MM.1S (cell line): ENCODE data around the gene SH3RF3.

Source experiments
- CTCF ChIP-seq: fragments of 300-600 bp; sonication (generic); IDR thresholded peaks from 2 replicates; pipeline ENCODE4 v1.5.1; 2016; ENCODE audit warnings: antibody characterized with exemption, low read length, mixed read lengths
- EZH2 ChIP-seq: fragments of 300-600 bp; sonication (generic); optimal IDR thresholded peaks from 2 replicates; pipeline ENCODE3; 2017; ENCODE audit warnings: low read depth, mild to moderate bottlenecking, antibody characterized with exemption, low read length, mixed read lengths
- EZH2phosphoT487 ChIP-seq: fragments of 300-600 bp; sonication (generic); IDR thresholded peaks from 2 replicates; pipeline ENCODE4 v1.6.1; 2018; ENCODE audit warnings: antibody characterized with exemption, low read length

DNA sequence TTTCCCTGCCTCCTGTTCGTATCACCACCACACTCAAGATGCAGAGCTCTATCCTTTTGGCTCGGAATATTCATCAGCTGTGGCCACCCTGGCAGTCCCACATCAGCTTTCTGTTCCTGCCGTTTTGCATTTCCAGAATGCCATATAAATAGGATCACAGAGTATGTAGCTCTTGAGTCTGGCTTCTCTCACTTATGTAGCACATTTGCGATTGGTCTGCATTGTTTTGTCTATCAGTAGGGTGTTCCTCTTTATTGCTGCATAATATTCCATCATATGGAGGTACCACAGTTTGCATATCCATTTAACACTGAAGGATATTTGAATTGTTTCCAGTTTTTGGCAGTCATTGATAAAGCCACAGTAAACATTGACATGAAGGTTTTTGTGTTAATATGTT lies 104.6 kb downstream of the SH3RF3 start:
- TF ChIP-seq CTCF (no peak), EZH2 (no peak), EZH2phosphoT487 (no peak)
